ENCODE data around the gene LRIG1. TPM values are rescaled to one million over a fixed set of nuclear protein-coding genes. Genes with fewer than 3 reads are reported as not detected.

Gene LRIG1
- total RNA-seq, 1 donor from 2014 or later = 169 TPM

DNA sequence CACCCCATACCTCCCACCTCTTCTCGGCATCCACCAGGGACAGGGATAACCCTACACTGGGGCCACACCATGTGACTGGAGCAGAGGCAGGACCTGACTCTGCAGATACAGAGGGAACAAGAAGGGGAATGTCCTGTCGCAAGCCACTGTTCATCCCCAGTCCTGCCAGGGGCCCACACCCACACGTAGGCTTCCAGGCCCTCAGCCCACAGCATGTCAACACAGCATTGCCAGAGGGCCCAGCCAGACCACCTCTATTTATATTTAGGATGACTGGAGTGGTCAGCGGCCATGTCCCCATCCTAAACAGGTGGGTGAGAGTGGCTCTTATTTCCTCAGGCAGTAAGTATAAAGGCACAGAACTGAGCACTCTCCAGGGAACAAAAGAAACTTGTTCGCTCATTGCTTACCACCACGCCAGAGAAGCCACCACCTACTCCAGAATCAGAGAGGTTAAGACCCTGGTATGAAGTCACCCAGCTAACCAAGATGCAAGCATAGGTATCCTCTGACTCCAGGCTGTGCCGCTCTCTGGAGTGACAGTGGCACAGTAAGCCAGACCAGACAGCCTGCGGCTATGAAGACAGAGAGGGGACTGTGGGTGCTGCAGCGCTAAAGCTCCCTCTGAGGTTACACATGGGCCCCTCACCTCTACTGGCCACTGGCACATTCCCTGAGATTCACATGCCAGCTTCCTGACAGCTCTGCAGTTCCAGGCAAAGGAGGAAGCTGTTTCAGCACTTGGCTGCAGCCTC lies 67.9 kb downstream of the LRIG1 start:
- Histone ChIP-seq H3K4me3 (no peak overlapping the region), H3K36me3 (no peaks in the 10 kb centered on the region), H3K79me2 (ENCODE audit: low read depth) (peaks cover 100% of the 10 kb centered on the region), H3K27me3 (no peaks in the 10 kb centered on the region), H3K9me3 (ENCODE audit: low read depth) (no peaks in the 10 kb centered on the region), H3K9ac (no peak overlapping the region), H3F3A (ENCODE audit: low read depth) (peaks cover 2% of the 10 kb centered on the region), H3K27ac (peak overlapping the region; percentile 3), H3K4me2 (no peak overlapping the region), H3K4me1 (peaks cover 49% of the 10 kb centered on the region), H4K20me1 (ENCODE audit: low read depth) (peaks cover 100% of the 10 kb centered on the region), H2AFZ (replicated peaks) (no peak overlapping the region)
- Mint-ChIP-seq H3K36me3 (peaks cover 50% of the 10 kb centered on the region), H3K9me3 (peaks cover 6% of the 10 kb centered on the region), H3K27me3 (ENCODE audit: insufficient read depth, low read depth) (peaks cover 2% of the 10 kb centered on the region), H3K27ac (peak overlapping the region; percentile 28), H3K4me3 (no peak overlapping the region), H3K4me1 (peaks cover 47% of the 10 kb centered on the region)
- no peak for TF ChIP-seq EZH2 (IDR thresholded peaks at IDR 0.05)
- TF ChIP-seq, protein P1, sequence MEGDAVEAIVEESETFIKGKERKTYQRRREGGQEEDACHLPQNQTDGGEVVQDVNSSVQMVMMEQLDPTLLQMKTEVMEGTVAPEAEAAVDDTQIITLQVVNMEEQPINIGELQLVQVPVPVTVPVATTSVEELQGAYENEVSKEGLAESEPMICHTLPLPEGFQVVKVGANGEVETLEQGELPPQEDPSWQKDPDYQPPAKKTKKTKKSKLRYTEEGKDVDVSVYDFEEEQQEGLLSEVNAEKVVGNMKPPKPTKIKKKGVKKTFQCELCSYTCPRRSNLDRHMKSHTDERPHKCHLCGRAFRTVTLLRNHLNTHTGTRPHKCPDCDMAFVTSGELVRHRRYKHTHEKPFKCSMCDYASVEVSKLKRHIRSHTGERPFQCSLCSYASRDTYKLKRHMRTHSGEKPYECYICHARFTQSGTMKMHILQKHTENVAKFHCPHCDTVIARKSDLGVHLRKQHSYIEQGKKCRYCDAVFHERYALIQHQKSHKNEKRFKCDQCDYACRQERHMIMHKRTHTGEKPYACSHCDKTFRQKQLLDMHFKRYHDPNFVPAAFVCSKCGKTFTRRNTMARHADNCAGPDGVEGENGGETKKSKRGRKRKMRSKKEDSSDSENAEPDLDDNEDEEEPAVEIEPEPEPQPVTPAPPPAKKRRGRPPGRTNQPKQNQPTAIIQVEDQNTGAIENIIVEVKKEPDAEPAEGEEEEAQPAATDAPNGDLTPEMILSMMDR (IDR thresholded peaks at IDR 0.05) = no peak
- TF ChIP-seq EZH2phosphoT487 (IDR thresholded peaks at IDR 0.05) = no peak
- DNase-seq (ENCODE audit: low spot score) = no peak

DNA sequence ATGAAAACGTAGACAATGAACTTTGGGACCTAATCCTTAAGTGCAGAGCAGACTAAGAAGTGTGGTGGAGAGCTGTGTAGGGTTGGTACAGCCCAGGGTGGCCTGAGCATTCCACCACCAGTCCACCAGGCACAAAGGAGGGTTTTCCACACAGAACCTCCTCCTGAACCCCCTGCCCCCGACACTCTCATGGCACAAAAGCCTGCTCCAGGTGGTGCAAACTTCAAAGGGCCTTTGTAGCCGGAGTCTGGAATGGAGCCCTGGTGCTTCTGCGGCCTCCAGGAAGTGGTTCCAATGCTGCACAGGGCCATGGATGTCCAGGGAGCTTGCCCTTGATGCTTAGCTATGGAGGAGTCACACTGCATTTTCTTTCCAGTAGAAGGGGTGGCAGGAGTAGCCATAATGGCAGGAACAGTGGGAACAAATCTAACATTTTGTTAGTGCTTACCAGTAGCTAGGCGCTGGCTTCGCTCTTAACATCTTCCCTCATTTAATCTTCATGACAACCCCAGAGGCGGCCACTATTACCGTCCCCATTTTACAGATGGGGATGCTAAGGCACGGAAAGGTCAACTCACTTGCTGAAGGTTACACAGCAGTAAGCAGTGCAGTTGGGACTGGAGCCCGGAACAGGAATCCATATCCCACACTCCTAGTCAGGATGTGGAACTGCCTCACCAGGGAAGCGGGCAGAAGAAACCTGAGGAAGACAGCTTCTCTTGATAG lies 68.6 kb downstream of the LRIG1 start:
- no peak for DNase-seq (ENCODE audit: low spot score)
- Histone ChIP-seq H3K4me2 (no peak overlapping the region), H3K4me3 (no peak overlapping the region), H3K27ac (no peak overlapping the region), H3K36me3 (no peaks in the 10 kb centered on the region), H3K9ac (no peak overlapping the region), H3K4me1 (peaks cover 42% of the 10 kb centered on the region), H3K27me3 (no peaks in the 10 kb centered on the region), H4K20me1 (ENCODE audit: low read depth) (peaks cover 100% of the 10 kb centered on the region), H3K9me3 (ENCODE audit: low read depth) (no peaks in the 10 kb centered on the region), H3F3A (ENCODE audit: low read depth) (peaks cover 10% of the 10 kb centered on the region), H3K79me2 (ENCODE audit: low read depth) (peaks cover 100% of the 10 kb centered on the region), H2AFZ (replicated peaks) (no peak overlapping the region)
- Mint-ChIP-seq H3K4me1 (peaks cover 45% of the 10 kb centered on the region), H3K9me3 (peaks cover 6% of the 10 kb centered on the region), H3K27ac (no peak overlapping the region), H3K36me3 (peaks cover 49% of the 10 kb centered on the region), H3K4me3 (no peak overlapping the region), H3K27me3 (ENCODE audit: insufficient read depth, low read depth) (peaks cover 2% of the 10 kb centered on the region)
- TF ChIP-seq, protein P1 (IDR thresholded peaks at IDR 0.05) = no peak
- no peak for TF ChIP-seq EZH2phosphoT487 (IDR thresholded peaks at IDR 0.05)
- no peak for TF ChIP-seq EZH2 (IDR thresholded peaks at IDR 0.05)

DNA sequence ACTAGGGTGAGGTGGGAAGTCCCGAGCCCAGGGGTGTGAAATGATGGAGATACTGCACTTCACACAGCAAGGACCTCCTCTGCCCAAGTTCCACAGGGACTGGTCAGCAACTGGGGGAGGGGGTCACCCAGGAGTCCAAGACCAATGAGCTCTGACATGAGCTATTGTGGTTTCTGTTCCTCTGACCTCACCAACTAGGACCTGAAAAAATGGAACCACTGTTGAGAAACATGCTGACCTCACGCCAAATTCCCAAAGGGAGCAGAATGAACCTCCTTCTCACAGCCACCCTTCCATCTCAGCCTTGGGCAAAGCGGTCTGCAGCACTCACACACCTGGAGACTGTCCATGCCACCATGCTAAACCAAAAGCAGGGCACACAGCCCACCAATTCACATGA lies 69.3 kb downstream of the LRIG1 start:
- Histone ChIP-seq H3K9ac (no peak overlapping the region), H3K36me3 (no peaks in the 10 kb centered on the region), H3K4me3 (no peak overlapping the region), H3K4me2 (no peak overlapping the region), H3K9me3 (ENCODE audit: low read depth) (no peaks in the 10 kb centered on the region), H3K79me2 (ENCODE audit: low read depth) (peaks cover 100% of the 10 kb centered on the region), H2AFZ (replicated peaks) (no peak overlapping the region), H4K20me1 (ENCODE audit: low read depth) (peaks cover 100% of the 10 kb centered on the region), H3K27ac (no peak overlapping the region), H3F3A (ENCODE audit: low read depth) (peaks cover 12% of the 10 kb centered on the region), H3K27me3 (no peaks in the 10 kb centered on the region), H3K4me1 (peaks cover 35% of the 10 kb centered on the region)
- H3K27ac Mint-ChIP-seq = no peak overlapping the region
- peaks cover 9% of the 10 kb centered on the region for H3K9me3 Mint-ChIP-seq
- H3K4me1 Mint-ChIP-seq = peaks cover 45% of the 10 kb centered on the region
- H3K4me3 Mint-ChIP-seq = no peak overlapping the region
- peaks cover 2% of the 10 kb centered on the region for H3K27me3 Mint-ChIP-seq (ENCODE audit: insufficient read depth, low read depth)
- no peak for DNase-seq (ENCODE audit: low spot score)
- H3K36me3 Mint-ChIP-seq = peaks cover 51% of the 10 kb centered on the region
- no peak for TF ChIP-seq EZH2 (IDR thresholded peaks at IDR 0.05)
- TF ChIP-seq, protein P1 (IDR thresholded peaks at IDR 0.05) = no peak
- no peak for TF ChIP-seq EZH2phosphoT487 (IDR thresholded peaks at IDR 0.05)

All from neural progenitor cell (in vitro differentiated cells).